Amniotic stem cell (primary cell): Measurements from ENCODE around the gene ZNRF1.
"Not testable (repeated sequence)": the region's sequence is repeated elsewhere in the genome, so short reads cannot be mapped to it uniquely, and the experiment has no call there.

Experiments used
- DNase-seq: peaks from one replicate; lab custom pipeline; 2025; lab: John Stamatoyannopoulos, UW

Gene ZNRF1

DNA sequence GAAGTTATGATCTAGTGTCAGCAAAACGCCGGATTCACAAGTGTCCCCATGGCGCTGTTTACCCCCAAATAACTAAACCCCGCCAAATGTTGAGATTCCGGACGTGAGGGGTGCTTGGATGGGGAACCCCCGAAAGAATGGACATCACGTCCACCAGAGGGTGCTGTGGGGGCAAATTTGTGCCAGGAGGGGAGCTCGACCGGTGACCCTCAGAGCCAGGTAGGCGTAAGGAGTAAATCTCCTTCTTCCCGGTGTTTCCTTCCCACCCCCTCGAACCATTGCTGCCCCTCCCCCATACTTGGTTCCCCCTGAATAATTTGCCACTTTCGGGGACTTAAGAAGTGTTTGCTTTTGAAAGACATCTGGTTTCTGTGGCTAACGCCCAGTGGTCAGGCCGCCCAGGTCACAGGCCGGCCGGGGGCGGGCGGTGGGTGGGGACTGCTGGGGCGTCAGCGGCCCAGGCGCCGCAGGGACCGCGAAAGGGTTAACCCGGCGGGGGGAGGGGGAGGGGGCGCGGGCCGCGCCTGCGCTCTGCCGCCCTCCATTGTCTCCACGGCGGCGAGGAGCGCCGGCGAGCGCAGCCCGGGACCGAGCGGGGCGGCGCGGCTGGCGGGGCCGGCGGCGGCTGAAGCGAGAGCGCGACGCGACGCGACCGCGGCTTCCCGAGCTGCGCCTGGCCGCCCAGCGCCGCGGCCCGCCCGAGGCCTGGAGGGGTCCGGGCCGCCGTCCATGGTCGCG, at the start of gene ZNRF1:
ZNRF1 (plus strand) TSS at position 544 of the 738 bp plus-strand sequence. CDS start 648 bp downstream, outside the sequence.
- peak; percentile 15 for DNase-seq

DNA sequence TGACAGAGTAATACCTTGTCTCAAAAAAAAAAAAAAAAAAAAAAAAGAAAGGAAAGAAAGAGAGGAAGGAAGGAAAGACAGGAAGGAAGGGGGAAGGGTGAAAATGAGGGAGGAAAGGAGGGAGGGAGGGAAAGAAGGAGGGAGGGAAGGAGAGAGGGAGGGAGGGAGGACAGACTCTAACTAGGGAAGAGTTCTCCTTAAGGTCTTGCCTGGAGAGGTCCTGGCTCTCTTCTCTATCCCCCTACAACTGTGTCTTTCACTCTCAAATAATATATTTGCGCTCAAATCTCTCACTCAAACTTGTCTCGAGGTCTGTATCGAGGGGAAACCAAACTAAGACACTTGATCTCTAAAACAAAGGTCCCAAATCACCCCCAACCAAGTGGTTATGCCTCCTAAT, 49.5 kb upstream of the ZNRF1 start:
- no peak for DNase-seq

DNA sequence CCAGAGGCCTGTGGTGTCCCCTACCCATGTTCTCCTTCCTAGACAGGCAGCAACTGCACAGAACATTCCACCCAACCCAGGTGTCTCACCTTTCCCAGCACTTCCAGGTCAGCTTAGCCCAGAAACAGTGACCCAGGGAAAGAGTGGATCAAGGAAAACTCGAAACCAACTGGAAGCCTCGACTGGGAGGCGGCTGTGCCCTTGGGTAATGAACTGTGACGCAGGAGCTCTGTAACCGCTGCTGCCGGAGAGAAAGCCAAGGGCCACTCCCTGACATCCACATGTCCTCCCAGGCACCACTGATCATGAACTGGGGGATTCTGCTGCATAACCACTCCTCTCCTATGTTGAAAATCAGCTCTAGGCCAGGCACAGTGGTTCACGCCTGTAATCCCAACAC, 48.3 kb upstream of the ZNRF1 start:
- DNase-seq: no peak

DNA sequence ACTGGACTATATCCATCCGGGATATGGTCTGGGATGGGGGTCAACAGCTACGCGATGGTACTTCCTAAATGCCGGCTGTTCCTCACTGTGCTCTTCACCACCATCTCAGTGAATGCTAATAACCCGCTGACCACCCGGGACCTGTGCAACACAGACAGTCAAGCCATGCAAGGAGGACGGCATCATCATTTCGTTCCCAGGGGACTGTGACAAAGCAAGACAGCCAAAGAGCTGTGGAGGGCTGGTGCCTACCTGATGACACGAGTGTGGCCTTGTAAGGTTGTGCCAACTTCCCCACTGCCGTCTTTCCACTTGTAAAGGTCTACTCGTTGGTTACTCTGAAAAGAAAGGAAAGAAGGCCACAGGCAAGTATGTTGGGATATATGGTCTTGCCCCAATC, 47.6 kb upstream of the ZNRF1 start:
- DNase-seq: no peak

DNA sequence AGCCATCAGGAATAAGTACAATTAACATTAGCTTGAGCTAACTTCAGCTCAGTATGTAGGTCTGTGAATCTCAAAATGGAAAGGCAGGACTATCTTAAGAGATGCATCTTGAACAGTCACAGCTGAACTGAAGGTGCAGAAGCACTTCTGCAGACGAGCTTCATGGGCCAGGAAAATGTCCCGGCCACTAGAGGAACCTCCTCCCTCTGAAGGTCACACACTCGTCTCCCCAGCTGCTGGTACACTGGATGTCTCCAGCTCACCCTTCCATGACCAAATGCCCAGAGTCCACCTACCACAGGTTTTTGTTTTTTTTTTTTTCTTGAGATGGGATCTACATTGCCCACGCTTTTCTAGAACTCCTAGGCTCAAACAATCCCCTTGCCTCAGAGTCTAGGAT, 47.1 kb upstream of the ZNRF1 start:
- DNase-seq: no peak

DNA sequence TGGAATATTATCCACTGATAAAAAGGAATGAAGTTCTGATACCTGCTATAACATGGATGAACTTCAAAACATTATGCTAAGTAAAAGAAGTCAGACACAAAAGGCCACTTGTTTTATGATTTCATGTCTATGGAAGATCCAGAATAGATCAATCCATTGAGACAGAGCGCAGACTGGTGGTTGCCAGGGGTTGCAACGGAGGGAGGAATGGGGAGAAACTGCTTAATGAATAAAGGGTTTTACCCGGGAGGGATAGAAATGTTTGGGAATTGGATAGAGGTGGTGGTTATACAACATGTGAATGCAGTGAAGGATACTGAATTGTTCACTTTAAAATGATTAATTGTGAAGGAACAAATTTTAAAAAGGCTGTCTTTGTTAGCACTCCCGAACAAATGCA, 44.1 kb upstream of the ZNRF1 start:
- DNase-seq: no peak

DNA sequence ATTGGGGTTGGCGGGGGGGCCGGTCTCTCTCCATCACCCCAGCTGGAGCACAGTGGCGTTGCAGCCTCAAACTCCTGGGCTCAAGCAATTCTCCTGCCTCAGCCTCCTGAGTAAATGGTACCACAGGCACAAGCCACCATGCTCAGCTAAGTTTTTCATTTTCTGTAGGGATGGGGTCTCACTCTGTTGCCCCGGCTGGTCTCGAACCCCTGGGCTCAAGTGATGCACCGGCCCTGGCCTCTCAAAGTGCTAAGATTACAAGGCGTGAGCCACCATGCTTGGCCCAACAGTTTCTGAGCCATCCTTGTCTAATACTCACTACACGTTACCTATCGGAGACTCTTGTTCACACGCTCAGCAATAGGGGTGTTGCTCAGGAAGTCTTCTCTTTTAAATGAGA, 25.5 kb upstream of the ZNRF1 start:
- no peak for DNase-seq

DNA sequence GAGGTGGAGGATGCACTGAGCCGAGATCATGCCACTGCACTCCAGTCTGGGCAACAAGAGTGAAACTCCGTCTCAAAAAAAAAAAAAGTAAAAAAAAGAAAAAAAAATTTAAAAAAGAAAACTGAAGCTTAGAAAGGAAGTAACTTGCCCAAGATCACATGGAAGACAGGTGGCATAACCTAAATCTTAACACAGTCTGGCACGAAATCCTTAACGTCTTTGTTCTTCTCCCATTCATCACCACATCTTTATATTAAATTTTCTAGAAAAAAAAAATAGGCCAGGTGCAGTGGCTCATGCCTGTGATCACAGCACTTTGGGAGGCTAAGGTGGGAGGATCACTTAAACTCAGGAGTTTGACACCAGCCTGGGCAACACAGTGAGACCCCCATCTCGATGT, 23.2 kb upstream of the ZNRF1 start:
- DNase-seq: no peak

DNA sequence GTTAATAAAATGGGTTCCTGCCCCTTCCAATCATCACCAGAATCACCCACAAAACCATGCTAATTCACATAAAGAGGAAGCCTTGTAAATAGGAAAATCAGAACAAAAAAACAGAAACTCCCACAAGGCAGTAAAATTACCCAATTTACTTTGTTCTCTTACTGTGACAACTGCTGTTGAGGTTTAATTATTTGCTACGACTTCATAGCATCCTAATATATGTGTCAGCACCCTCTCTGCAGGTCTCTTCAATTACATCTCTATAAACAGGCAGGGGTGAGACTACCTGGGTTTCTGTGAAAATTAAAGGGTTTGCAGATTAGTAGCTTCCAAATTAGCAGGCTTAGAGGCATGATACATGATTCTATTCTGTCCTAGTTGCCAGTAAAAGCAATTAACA, 16.6 kb upstream of the ZNRF1 start:
- no peak for DNase-seq

DNA sequence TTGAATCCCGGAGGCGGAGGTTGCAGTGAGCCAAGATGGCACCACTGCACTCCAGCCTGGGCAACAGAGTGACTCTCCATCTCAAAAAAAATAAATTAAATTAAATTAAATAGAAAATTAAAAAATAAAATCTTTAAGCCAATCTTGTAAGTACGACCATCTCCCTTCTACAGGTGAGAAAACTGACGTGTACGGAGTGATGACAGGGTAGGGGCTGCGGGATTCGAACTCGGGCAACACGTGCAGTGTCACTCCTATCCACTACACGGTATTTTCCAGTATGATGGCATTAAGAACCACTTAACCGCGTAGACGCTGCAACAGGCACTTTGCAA, 14.7 kb upstream of the ZNRF1 start:
- no peak for DNase-seq

DNA sequence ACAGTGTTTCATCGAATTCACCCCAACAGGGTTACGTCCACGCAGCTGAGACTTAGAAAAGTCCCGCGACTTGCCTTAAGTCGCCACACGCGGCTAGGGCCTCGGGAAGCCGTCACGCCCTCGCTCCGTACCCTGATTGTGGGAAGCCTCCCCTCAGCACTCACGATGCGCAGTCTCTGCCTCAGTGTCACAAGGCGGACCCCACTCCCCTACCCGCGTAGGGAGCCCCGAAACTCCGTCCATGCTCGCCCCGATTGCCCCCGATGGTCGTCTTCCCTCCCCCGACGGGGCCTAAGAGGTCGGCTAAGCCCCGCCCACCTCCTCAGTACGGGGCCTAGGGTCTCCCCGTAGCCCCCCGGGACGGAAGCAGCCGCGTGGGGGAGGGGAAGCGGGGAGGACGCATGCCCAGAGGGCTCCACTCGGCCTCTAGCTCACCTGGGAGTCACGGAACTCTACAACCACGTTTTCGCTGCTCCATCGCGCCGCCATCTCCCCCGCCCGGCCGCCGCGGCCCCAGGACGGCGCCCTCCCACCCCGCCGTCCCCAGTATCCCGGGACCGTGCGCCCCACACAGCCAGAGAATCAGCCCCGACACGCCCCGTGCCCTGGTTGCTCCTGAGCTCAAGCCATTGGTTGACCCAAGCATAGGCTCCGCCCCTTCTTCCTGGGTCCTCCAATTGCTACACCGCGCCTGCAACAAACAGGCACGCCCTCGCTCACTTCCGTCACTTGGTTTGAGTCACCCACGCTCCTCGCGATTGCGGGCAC, 14.1 kb upstream of the ZNRF1 start, which contains the start of gene WDR59:
WDR59 (minus strand) TSS at position 595 of the 768 bp plus-strand sequence; CDS start at position 489, 106 bp downstream.
- peak; percentile 99 for DNase-seq

DNA sequence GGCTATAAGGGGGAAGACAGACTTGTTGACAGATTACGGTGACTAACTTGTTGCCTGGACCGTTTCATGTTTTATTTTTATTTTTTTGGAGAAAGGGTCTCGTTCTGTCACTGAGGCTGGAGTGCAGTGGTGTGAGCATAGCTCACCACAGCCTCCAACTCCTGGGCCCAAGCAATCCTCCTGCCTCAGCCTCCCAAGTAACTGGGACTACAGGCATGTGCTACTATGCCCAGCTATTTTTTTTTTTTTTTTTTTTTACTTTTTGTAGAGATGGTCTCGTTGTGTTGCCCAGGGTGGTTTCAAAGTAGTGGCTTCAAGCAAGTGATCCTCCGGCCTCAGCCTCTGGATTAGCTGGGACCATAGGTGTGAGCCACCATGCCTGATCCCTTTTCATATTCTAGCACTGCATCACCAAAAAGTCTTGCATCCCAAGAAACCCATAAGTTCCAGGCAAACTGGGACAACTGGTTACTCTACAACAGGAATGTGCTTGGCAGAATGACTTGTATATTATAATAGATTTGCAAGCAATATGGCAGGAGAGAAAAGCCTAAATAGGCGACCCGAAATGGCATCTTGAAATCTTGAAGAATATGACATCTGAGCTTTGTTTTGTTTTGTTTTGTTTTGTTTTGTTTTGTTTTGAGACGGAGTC, 11.7 kb upstream of the ZNRF1 start:
- DNase-seq: no peak

DNA sequence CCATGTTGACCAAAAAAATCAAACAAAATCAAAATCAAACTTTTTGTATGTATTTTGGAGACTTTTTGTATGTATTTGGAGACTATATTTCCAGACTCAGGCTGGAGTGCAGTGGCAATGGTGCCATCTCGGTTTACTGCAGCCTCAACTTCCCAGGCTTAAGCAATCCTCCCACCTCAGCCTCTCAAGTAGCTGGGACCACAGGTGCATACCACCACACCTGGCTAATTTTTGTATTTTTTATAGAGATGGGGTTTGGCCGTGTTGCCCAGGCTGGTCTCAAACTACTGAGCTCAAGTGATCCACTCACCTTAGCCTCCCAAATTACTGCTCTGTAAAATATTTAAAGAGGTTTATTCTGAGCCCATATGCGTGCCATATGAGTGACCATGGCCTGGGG, 9.0 kb upstream of the ZNRF1 start:
- DNase-seq: not testable (repeated sequence)

DNA sequence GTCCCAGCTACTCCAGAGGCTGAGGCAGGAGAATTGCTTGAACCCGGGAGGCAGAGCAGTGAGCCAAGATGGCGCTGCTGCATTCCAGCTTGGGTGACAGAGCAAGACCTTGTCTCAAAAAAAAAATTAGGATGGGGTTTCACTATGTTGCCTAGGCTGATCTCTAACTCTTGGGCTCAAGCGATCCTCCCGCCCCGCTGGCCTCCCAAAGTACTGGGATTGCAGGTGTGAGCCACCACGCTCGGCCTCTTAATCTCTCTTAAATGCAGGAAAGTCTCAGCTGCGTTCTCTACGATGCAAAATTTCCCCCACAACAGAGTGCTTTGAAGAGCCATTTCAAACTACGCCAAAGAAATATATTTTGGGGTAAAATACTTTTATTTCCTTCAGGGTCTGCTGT, 8.0 kb upstream of the ZNRF1 start:
- DNase-seq: no peak

DNA sequence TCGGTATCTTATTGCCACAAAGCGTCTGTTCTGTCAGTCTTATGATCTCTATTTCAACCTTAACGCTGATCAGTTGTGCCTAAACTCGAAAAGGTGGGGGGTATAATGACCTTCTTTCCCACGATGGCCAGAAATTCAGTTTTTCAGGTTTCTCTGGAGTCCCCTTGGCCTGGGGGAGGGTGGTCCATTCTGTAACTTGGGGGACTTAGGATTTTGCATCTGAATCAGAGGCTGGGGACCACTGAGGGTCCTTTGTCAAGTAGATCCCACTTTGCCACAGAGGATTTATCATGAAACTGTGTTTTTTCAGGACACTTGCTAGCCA, 7.6 kb upstream of the ZNRF1 start:
- no peak for DNase-seq

DNA sequence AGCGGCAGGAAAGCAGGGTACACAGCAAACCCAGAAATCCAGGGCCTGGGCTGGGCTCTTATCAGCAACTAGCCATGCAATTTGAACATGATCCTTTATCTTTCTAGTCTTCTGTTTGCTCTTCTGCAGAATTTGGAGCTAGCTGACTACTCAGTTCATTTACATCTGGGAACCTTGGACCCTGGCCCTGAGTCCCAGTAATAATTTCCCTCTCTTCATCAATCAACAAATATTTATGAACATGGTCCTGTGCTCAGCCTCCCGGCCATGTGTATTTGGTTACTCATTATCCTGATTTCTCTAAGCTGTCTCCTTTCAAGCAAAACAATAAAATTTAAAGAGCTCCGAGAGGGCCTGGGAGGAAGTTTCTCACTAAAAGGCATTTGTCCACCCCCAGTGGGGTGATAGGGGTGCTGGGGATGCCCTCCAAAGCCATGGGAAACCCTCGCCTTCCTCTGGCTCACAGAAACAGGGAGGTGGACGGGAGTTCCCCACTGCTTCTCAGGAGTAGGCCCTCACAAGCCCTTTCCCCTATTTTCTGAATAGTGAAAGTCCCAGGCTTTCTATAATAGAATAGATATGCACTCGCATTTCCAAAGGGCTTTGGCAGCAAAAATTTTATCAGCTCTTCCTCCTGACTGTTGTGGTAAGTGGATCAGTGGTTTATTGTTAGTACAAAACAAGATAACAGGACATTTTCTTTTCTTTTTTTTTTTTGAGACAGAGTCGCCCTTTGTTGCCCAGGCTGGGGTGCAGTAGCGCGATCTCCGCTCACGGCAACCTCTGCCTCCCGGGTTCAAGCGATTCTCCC, 7.0 kb upstream of the ZNRF1 start:
- DNase-seq: no peak

DNA sequence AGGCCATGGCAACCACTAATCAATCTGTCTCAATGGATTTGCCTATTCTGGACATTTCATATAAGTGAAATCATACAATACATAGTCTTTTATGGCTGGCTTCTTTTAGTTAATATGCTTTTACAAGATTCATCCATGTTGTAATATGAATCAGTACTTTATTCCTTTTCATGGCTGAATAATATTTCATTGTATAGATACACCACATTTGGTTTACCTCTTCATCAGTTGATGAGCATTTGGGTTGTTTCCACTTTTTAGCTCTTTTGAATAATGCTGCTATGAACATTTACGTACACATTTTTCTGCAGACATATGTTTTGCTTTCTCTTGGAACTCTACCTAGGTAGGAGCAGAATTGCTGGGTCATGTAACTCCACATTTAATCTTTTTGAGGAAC, 2.8 kb upstream of the ZNRF1 start:
- no peak for DNase-seq

DNA sequence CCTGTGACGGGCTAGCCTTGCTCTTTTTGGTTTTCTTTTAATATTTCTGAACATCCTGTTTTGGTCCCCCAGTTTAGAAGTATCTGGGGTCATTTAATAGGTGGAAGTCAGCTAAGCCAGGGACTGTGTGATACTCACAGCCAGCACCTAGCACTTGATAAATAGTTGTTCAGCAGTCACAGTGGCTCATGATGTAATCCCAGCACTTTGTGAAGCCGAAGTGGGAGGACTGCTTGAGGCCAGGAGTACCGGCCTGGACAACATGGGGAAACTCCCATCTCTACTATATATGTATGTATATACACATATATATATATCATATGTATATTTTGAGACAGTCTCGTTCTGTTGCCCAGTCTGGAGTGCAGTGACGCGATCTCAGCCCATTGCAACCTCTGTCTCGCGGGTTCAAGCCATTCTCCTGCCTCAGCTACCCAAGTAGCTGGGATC, 1.8 kb upstream of the ZNRF1 start:
- DNase-seq: no peak

DNA sequence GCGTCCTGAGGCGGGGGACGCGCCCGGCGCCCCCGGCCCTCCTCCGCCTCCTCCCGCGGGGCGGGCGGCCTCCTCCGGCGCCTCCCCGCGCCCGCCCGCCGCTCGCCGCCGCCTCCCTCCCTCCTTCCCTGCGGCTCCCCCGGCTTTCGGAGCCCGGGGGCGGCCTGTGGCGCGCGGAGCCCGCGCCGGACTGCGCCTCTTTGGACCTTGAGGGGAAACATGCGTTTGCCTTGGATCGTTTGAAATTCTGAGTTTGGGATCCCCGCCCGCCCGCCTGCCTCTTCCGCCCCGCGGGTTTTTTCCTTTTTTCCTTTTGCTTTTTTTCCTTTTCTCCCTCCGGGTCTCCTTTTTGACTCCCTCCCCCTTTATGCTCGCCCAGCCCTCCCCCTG, 390 bp downstream of the ZNRF1 start:
- DNase-seq: no peak

DNA sequence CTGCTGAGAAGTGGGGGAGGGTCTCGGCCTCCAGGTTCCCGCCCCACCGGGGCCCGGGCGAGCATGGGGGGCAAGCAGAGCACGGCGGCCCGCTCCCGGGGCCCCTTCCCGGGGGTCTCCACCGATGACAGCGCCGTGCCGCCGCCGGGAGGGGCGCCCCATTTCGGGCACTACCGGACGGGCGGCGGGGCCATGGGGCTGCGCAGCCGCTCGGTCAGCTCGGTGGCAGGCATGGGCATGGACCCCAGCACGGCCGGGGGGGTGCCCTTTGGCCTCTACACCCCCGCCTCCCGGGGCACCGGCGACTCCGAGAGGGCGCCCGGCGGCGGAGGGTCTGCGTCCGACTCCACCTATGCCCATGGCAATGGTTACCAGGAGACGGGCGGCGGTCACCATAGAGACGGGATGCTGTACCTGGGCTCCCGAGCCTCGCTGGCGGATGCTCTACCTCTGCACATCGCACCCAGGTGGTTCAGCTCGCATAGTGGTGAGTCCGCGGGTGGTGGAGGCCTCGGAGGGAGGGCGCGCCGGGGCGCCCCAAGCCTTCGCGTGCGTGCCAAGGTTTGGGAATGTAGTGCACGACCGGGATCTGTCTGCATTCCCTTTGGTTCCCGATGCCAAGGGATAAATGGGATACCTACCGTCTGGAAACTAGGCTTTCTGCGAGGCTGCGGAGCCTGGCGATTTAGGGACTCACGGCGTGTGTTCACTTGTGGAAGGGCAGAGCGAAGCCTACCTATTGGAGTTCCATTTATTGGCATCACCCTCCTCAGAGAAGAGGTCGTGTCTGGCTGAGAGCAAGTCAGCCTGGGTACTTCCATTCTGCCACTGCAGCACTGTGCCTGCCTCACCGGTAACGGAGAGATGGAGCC, 1.0 kb downstream of the ZNRF1 start:
- no peak for DNase-seq

DNA sequence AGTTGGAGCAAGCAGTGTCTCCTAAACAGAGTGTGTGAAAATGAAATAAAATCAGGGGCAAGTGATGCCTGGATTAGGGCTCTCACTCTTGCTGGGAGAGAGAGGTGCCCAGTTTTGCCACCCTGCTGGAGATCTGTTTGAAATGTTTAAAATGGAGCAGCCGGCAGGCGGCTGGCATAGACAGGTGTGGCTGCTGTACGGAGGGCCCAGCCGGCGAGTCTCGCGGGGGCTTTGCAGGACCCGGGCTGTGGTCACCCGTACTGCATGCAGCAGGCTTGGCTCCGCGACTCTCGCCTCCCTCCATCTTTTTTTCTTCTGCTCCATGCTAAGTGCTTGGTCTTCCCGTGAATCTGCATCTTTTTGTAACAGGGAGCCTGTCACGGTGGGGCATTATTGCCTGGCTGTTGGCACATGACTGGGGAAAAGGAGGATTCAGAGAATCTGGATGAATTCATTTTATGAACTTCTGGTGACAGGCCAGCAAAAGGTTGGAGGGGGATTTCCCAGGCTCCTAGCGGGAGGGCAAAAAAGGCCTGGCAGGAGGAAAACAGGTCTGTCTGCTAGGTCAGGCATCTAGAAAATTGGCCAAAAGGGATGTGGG, 1.8 kb downstream of the ZNRF1 start:
- DNase-seq: no peak
